ENCODE measurements around the gene EAF2. TPM values are rescaled to one million over a fixed set of nuclear protein-coding genes. Genes with fewer than 3 reads are reported as not detected.
"Not testable (repeated sequence)": the region's sequence is repeated elsewhere in the genome, so short reads cannot be mapped to it uniquely, and the experiment has no call there.

EAF2 gene
- total and polyA plus RNA-seq, 7 donors = 1.5 to 5.3 (median 4.6) TPM

DNA sequence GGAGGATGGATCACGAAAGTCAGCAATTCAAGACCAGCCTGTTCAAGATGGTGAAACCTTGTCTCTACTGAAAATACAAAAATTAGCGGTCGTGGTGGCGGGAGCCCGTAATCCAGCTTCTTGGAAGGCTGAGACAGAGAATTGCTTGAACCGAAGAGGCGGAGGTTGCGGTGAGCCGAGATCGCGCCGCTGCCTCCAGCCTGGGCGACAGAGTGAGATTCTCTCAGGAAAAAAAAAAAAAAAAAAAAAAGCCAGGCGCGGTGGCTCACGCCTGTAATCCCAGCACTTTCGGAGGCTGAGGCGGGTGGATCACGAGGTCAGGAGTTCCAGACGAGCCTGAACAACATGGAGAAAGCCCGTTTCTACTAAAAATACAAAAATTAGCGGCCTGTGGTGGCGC, 5.0 kb downstream of the EAF2 start:
- no peak for DNase-seq
- Histone ChIP-seq H3K4me3 (no peak overlapping the region), H3K4me1 (peaks cover 6% of the 10 kb centered on the region), H3K36me3 (ENCODE audit: insufficient read depth in 1 of 2, low read depth in 1 of 2) (peaks cover 0 to 2% of the 10 kb centered on the region in 2 donors), H3K27me3 (ENCODE audit: insufficient read depth in 3 of 3, low read length in 2 of 3) (no peaks in the 10 kb centered on the region), H3K9me3 (no peaks in the 10 kb centered on the region), H3K27ac (no peak overlapping the region)
- WGBS, 3 donors = 98% methylated on average over 20 to 23 of the region's 23 CpGs
- intact Hi-C loops (cut with DNase I) = loop anchor here in 1 of 2 donors (10.0 kb wide), 2 partner anchors 295 to 545 kb away; partner anchors contain the start of genes FAM162A, MIX23 and POLQ
- TF ChIP-seq, protein P1, sequence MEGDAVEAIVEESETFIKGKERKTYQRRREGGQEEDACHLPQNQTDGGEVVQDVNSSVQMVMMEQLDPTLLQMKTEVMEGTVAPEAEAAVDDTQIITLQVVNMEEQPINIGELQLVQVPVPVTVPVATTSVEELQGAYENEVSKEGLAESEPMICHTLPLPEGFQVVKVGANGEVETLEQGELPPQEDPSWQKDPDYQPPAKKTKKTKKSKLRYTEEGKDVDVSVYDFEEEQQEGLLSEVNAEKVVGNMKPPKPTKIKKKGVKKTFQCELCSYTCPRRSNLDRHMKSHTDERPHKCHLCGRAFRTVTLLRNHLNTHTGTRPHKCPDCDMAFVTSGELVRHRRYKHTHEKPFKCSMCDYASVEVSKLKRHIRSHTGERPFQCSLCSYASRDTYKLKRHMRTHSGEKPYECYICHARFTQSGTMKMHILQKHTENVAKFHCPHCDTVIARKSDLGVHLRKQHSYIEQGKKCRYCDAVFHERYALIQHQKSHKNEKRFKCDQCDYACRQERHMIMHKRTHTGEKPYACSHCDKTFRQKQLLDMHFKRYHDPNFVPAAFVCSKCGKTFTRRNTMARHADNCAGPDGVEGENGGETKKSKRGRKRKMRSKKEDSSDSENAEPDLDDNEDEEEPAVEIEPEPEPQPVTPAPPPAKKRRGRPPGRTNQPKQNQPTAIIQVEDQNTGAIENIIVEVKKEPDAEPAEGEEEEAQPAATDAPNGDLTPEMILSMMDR (IDR thresholded peaks at IDR 0.05) = no peak
- ATAC-seq = no peak

DNA sequence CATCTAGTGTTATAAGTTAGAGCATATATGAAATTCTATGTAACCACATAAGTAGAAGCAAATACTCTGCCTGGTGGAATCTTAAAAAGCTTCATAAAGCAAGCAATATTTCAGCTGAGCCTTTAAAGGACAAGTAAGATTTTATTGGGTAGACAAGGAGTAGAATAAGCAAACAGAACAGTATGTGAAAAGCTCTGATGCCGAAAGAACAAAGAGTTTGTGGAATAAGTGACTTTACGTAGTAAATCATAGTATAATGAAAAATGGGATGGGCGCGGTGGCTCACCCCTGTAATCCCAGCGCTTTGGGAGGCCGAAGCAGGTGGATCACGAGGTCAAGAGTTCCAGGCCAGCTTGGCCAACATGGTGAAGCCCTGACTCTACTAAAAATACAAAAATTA, 9.9 kb downstream of the EAF2 start:
- intact Hi-C loops (cut with DNase I) = no loop called here
- Histone ChIP-seq H3K4me1 (no peaks in the 10 kb centered on the region), H3K36me3 (ENCODE audit: insufficient read depth in 1 of 2, low read depth in 1 of 2) (peaks cover 0 to 4% of the 10 kb centered on the region in 2 donors), H3K27me3 (ENCODE audit: insufficient read depth in 3 of 3, low read length in 2 of 3) (no peaks in the 10 kb centered on the region), H3K9me3 (no peaks in the 10 kb centered on the region), H3K27ac (no peak overlapping the region), H3K4me3 (no peak overlapping the region)
- DNase-seq (no peak), ATAC-seq (no peak)
- 95 to 100% (median 98%) methylated on average over 7 of the region's 7 CpGs for WGBS, 3 donors
- TF ChIP-seq, protein P1 (IDR thresholded peaks at IDR 0.05) = no peak

DNA sequence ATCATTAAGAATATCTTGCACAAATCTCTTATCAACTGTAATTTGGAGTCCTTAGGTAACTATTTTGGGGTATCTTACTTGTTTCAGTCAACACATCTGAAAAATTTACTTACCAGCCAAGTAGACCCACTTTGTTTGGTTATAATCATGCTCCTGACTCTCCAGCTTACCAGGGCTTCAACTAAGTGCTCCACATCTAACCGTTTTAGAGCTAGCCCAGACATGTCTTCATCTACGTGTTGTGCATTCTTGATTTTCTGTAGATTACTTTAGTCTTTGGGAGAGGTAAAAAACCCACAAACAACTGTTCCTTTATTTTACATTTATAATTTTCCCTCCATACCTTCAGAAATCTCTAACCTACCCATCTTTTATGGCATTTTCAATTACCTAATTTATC, 17.2 kb downstream of the EAF2 start:
- Histone ChIP-seq H3K9me3 (no peaks in the 10 kb centered on the region), H3K27me3 (ENCODE audit: insufficient read depth in 3 of 3, low read length in 2 of 3) (no peaks in the 10 kb centered on the region), H3K4me3 (no peak overlapping the region), H3K36me3 (ENCODE audit: insufficient read depth in 1 of 2, low read depth in 1 of 2) (peaks cover 0 to 6% of the 10 kb centered on the region in 2 donors), H3K4me1 (no peaks in the 10 kb centered on the region), H3K27ac (no peak overlapping the region)
- ATAC-seq (no peak), DNase-seq (no peak)
- 86 to 90% (median 89%) methylated on average over 2 of the region's 2 CpGs for WGBS, 3 donors
- TF ChIP-seq, protein P1 (IDR thresholded peaks at IDR 0.05) = no peak
- intact Hi-C loops (cut with DNase I) = no loop called here

DNA sequence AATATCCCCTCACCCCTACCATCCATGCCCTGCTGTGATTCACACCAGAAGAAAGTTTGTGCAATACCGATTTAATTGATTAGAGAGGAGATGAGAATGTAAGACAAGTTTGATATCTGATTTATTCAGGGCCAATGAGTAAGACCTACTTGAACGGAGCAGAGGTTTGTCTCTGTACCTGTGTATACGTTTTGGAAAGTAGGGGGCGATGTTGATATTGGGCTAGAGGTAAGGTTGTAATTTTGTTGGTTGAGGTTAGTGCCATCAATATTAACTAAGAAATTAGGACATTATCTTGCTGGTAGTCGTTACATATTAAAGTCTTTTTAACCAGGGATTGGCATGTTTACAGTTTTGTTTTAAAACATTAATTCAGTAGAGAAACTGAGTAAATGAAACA, 20.5 kb downstream of the EAF2 start:
- intact Hi-C loops (cut with DNase I) = no loop called here
- TF ChIP-seq, protein P1 (IDR thresholded peaks at IDR 0.05) = no peak
- H3K9me3 ChIP-seq = no peaks in the 10 kb centered on the region

DNA sequence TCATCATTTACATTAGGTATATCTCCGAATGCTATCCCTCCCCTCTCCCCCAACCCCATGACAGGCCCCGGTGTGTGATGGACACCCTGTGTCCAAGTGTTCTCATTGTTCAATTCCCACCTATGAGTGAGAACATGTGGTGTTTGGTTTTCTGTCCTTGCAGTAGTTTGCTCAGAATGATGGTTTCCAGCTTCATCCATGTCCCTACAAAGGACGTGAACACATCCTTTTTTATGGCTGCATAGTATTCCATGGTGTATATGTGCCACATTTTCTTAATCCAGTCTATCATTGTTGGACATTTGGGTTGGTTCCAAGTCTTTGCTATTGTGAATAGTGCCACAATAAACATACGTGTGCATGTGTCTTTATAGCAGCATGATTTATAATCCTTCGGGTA, 22.8 kb downstream of the EAF2 start:
- intact Hi-C loops (cut with DNase I); H3K4me3 ChIP-seq; H3K4me1 ChIP-seq; ATAC-seq; H3K9me3 ChIP-seq; H3K27ac ChIP-seq; H3K27me3 ChIP-seq (ENCODE audit: insufficient read depth in 3 of 3, low read length in 2 of 3); DNase-seq: not testable (repeated sequence)
- H3K36me3 ChIP-seq (ENCODE audit: insufficient read depth in 1 of 2, low read depth in 1 of 2) = peaks cover 0 to 11% of the 10 kb centered on the region in 2 donors
- WGBS, 3 donors = 95 to 96% (median 96%) methylated on average over 3 to 4 of the region's 5 CpGs

More for the DNA sequence above, 20.5 kb downstream of the EAF2 start:
- no peaks in the 10 kb centered on the region for H3K4me1 ChIP-seq
- 45 to 47% (median 46%) methylated on average over 5 of the region's 5 CpGs for WGBS, 3 donors
- H3K4me3 ChIP-seq = no peak overlapping the region
- H3K27me3 ChIP-seq (ENCODE audit: insufficient read depth in 3 of 3, low read length in 2 of 3) = no peaks in the 10 kb centered on the region
- no peak for ATAC-seq
- peaks cover 0 to 11% of the 10 kb centered on the region in 2 donors for H3K36me3 ChIP-seq (ENCODE audit: insufficient read depth in 1 of 2, low read depth in 1 of 2)
- no peak for DNase-seq
- no peak overlapping the region for H3K27ac ChIP-seq

DNA sequence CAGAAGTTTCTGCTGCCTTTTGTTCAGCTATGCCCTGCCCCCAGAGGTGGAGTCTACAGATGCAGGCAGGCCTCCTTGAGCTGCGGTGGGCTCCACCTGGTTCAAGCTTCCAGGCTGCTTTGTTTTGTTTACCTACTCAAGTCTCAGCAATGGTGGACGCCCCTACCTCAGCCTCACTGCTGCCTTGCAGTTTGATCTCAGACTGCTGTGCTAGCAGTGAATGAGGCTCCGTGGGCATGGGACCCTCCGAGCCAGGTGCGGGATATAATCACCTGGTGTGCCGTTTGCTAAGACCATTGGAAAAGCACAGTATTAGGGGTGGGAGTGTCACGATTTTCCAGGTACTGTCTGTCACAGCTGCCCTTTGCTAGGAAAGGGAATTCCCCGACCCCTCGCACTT, 28.2 kb downstream of the EAF2 start:
- WGBS, 3 donors = 93 to 95% (median 94%) methylated on average over 9 of the region's 9 CpGs
- DNase-seq, ATAC-seq: not testable (repeated sequence)

More for the DNA sequence above, 28.2 kb downstream of the EAF2 start:
- H3K27ac ChIP-seq; H3K4me1 ChIP-seq; H3K27me3 ChIP-seq (ENCODE audit: insufficient read depth in 3 of 3, low read length in 2 of 3); intact Hi-C loops (cut with DNase I); H3K9me3 ChIP-seq; H3K36me3 ChIP-seq (ENCODE audit: insufficient read depth in 1 of 2, low read depth in 1 of 2); H3K4me3 ChIP-seq: not testable (repeated sequence)

Measured in psoas muscle (tissue), 8 donors.